GM18517 (cell line): Measurements from ENCODE around the gene KRTCAP3.

Source experiments
- ATAC-seq: cut with Tn5 transposase; IDR thresholded peaks from one replicate; pipeline ENCODE4 v1.9.1; 2021; ENCODE audit warnings: mild to moderate bottlenecking, moderate library complexity; ENCODE audit not compliant: unreplicated experiment

The KRTCAP3 gene

DNA sequence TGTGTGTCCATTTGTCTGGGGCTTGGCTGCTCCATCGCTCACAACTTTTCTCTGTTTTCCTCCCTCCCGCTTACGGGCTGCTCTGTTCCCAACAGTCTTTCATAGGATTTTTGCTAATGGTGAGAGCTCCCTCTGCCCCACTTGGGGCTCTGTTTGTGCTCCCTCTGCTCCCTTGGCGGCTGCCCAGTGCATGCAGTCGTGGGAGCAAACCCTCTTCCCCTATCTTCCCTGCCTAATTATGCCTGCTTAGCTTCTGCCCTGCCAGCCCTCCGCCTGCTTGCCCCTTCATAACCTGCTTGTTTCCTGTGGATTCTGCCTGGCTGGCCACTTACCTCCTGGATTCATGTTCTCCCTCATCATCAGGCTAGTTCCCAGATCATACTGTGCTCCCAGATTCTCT lies 6.6 kb upstream of the KRTCAP3 start:
- ATAC-seq = no peak

DNA sequence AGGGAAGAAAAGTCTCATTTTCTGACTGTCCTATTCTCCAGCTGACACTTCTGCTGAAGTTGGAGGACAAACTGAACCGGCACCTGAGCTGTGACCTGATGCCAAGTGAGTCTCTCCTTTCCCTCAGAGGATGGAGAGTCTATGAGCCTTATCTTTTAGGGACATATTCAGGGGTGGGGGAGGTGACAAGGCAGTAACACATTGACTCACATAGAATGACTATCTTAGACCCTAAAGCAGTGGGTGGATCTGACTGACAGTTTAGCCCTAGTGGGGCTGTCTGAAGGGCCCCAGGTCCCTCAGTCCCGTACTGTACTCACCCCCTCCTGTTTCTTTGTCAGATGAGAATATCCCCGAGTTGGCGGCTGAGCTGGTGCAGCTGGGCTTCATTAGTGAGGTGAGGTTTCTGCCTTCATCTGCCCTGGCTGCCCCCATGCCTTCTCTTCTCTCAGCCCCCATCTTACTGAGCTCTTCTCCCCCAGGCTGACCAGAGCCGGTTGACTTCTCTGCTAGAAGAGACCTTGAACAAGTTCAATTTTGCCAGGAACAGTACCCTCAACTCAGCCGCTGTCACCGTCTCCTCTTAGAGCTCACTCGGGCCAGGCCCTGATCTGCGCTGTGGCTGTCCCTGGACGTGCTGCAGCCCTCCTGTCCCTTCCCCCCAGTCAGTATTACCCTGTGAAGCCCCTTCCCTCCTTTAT lies 805 bp upstream of the KRTCAP3 start:
- ATAC-seq = no peak

DNA sequence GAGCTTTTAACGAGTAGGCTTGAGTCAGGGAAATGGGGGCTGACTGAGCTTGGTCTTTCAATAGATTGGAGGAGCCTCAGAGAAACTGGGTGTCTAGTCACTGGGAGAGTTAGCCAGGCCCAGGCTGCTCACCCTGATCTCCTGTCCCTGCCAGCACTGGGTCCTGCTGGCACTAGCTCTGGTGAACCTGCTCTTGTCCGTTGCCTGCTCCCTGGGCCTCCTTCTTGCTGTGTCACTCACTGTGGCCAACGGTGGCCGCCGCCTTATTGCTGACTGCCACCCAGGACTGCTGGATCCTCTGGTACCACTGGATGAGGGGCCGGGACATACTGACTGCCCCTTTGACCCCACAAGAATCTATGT lies 720 bp downstream of the KRTCAP3 start:
- no peak for ATAC-seq

DNA sequence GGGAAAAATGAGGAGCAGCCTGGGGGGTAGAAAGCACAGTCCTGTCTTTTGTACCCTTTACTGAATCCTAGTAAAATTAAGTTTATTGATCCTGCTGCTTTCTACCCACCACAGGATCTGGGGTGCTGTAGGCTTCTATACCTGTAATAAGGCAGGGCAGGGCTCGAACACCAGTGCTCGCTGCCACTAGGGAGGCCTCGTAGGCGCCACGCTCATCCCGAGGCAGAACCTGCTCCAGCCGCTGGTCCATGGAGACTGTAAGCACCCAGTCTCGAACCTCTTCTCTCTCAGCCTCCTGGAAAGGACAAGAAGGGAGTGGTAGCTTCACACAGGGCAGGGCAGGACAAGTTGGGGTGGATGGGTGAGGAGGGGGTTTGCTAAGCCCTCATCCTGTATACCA lies 3.0 kb downstream of the KRTCAP3 start:
- ATAC-seq = no peak

DNA sequence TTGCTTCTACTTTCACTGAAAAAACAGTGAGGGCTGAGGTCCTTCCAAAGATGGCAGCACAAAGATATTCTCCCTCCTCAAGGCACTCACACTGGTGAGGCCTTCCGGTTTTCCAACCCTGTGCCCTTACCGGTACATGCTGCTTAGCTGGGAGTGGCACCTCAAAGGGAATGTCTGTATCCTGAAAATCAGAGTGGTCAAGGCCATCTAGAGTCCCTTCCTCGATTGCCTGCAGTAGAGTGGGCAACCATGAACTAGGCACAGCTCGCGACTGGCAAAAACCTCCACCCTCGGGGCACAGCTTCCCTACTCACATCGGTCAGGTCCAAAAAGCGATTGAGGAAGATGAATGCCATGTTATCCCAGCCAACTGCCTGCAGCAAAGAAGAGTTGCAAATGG lies 3.4 kb downstream of the KRTCAP3 start:
- no peak for ATAC-seq

DNA sequence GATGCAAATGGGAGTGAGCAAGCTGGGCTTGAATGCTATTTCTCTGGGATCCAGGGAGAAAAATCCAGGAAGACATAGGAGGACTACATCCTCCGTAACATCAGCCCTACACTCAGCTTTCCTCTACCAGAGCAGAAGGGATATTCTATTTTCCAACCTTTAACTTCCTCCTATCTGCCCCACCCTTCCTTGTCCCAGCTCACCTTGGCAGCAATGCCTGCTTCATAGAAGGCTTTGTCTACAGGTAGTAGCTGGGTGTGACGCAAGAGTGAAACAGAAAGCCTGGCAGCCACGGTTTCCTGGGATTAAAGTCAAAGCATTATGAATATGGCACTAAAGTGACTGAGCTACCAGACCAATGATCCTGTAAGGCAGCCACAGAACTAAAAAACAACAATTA lies 3.9 kb downstream of the KRTCAP3 start:
- ATAC-seq = no peak

DNA sequence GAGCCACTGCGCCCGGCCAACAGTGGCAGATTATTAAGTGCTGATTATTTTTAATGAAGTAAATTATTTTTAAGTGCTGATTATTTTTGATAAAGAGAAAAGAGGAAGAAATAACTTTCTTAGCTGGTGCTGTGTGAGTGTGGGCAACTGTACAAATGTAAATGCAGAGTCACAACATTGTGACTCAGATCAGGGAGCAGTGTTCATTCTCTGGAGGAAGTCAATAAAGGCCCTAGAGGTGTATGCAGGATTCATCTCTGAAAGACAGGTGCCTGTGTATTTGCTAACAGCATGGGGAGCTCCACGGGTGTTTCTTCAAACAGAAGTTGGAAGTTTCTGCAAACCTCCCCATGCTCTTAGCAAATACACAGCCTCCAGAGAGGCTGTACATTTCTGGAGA lies 6.2 kb downstream of the KRTCAP3 start:
- no peak for ATAC-seq

DNA sequence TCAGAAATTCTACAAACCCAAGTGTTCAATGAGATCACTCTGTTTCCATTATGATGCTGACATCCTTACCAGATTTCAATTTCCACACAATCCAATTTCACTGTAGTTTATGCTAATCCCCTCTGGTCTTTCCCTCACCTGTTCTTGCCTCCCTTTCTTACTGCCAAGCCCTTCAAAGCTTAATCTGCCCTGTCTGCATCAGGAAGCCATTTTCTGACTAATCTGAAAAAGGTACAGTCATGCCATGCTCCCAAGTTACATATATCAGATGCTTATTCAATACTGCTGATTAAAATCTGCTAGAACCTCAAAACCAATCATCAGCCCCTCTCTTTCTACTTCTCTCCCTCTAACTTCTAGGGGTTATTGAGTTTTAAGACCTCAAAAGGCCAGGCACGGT lies 8.9 kb downstream of the KRTCAP3 start:
- ATAC-seq = no peak

DNA sequence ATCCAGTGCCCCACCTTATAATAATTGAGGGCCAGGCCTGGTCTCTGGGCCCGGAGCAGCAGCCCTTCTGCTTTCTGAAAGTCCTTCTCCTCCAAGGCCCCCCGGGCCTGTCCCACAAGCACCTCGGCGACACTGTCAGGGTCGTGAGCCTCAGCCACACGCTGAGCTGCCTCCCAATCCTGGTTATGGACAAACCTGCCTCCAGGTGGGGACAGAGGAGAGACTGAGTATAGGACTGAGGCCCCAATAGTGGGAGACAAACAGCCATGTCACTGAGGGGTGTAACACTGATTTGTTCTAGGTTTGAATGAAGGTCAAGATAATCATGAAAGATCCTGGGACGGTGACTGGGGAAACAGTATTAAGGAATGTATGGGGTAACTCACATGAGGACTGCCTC lies 11.8 kb downstream of the KRTCAP3 start:
- ATAC-seq = no peak

DNA sequence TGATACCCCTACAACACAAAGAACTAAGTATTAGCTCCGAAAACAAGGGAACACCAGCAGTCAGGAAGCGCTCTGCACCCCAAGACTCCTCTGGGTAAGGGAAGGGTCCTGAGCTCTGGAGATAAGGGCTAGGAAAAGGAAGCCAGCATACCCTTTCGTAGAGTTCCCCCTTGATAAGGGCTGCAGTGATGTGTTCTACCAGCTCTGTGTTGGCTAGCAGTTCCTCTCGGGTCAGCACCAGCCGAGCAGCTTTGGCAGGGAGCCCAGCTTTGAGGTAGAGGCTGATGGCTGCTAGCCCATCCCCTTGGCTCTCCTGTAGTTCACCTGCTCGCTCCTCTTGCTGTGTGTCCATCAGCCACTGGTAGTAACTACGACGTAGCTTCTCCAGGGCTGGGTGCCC lies 18.9 kb downstream of the KRTCAP3 start:
- no peak for ATAC-seq

DNA sequence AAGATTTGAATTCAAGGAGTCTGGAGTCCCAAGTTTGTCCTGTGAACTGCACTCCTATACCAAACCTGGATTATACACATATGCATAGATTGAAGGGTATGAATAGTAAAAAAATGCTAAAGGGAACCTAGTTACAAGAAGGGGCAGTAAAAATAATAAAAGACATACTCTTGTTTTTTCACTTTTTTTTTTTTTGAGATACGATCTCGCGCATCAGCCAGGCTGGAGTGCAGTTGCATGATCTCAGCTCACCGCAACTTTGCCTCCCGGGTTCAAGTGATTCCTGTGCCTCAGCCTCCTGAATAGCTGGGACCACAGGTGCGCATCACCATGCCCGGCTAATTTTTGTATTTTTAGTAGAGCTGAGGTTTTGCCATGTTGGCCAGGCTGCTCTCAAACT lies 22.3 kb downstream of the KRTCAP3 start:
- ATAC-seq = no peak

DNA sequence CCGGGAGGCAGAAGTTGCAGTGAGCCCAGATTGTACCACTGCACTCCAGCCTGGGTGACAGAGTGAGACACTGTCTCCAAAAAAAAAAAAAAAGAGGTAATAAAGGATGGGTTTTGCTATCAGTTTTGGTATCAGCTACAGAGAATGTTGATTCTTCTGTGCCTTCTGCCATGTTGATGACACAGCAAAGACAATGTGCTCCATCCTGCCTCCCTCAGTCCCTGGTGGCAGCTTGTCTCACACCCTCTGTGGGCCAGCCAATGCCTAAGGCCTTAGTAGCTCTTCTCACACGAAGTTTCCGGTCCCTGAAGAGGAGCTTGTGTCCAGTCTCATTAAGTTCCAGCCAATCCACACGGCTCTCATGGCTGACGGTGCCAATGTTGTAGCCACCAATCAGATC lies 29.8 kb downstream of the KRTCAP3 start:
- ATAC-seq = no peak

DNA sequence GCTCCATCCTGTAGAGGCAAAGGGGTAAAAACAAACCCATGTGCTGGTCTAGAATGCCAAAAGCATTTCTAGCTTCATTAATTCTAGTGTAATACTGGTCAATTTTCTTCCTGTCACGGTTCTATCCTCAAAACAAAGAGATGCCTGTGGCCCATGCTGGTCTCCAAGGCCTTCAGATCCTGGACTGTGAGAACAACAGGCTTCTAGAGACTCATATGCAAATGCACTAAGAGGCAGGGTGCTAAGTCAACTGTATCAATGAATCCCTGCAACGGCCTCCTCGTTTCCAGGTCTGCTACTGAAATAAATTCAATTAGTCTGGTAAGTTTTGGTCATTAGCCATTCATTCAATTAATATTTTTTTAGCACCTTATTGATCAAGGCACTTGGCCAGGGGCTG lies 43.3 kb downstream of the KRTCAP3 start:
- ATAC-seq = no peak

DNA sequence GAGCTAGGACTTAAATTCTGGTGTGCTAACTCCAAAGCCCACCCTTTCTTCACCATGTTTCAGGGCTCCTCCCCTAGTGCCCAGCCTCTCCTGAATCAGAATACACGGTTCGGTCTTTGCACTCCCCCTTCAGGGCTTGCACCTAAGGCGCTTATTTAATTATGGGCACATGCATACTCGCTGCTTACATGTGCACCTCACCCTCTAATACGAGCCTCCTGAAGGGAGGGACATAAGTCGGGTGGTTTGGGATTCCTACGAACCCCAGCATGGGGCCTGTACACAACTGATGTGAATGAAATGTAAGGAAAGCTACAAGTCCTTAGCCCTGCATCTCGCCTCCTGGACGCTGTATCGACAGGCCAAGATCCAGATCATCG lies 46.9 kb downstream of the KRTCAP3 start:
- no peak for ATAC-seq

DNA sequence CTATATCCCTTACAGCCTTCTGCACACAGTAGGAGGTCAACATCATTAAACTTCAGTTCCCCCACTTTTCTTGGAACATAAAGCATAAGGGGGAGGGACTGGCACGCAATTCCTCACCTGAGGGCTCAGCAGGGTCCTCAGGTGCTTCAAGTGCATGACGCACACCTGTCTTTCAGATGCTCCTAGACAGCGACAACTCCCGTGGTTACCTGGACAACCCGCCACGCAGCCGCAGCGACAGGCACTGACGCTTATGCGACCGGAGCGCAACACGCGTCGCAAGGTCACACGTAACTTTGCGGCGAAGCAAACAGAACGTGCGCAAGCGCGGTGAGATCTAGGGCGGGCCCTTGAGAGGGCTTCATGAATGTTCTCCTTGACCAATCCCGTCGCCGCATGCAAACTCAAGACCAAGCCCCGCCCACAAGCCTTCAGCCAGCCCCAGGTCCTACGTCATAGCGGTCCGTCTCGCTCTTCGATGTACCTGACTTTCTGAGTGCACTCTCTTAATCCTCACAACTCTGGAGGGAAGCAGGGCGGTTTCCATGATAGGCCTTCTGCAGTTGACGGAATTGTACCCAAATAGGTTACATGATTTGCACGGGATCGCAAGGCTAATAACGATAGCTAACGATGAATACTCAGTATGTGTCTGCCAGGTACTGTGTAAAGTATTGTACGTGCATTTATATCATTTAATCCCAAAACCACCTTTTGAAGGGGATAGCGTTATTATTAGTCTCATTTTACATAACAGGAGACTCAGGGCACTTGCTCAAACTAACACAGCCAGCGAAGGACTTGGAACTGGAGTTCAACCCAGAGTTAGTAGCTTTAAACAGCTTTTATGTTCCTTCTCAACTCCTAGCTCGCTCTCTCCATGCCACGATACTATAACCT lies 47.6 kb downstream of the KRTCAP3 start, which contains the start of gene IFT172:
Gene IFT172 (minus strand): TSS at position 246 of the 900 bp plus-strand sequence. CDS start 90 bp downstream, at position 156.
- ATAC-seq = peak; percentile 94

DNA sequence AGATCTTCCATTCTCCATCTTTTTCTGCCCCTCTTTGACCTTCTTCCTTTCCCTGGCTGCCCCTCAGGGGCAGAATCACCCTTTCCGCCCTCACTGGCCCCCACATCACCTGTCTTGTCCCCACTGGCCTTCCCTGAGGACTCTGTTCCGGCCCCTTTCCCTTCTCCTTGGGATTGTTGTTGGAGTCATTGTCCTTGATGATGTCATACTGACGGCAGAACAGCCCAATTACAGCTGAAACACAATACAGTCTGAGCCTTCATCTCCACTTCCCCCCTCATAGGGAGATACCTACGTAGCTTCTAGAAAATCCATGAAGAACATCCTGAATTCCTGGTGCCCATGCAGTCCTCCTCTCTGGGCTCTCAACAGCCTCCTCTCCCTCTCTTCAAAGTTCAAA lies 50.4 kb downstream of the KRTCAP3 start:
- ATAC-seq = no peak

DNA sequence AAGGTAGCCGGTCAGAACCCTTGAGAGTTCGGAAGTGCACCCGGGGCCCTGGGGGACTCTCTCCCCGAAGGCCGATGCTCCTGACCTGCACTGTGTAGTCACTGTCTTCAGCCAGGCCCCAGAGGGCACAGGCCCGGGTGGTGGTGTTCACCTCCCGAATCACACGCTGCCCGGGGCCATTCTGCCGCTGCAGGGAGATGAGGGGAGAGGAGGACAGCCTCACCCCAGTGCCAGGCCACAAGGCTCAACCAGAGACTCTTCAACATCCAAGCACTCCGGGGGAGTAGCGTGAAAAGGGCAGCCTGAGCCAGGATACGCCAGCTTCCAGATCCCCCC lies 51.7 kb downstream of the KRTCAP3 start:
- no peak for ATAC-seq
